ENCODE results near the gene KCTD16. TPM values are rescaled to one million over a fixed set of nuclear protein-coding genes. Genes with fewer than 3 reads are reported as not detected.

The KCTD16 gene
- total RNA-seq, 4 donors from 2014 or later = under 0.01 to 1.7 (median 0.18) TPM

- H3K4me1 ChIP-seq = no peaks in the 10 kb centered on the region
- H3K36me3 ChIP-seq = no peaks in the 10 kb centered on the region
- no peaks in the 10 kb centered on the region for H3K9me3 ChIP-seq
- DNase-seq = no peak
- H3K4me3 ChIP-seq = no peak overlapping the region
- no peak overlapping the region for H3K27ac ChIP-seq
- TF ChIP-seq CTCF (IDR thresholded peaks at IDR 0.05) (no peak), POLR2A (IDR thresholded peaks at IDR 0.05) (no peak)
- no peaks in the 10 kb centered on the region for H3K27me3 ChIP-seq
Observed at GRCh38 chr5:144395704-144396103, 225.0 kb downstream of the KCTD16 start.

- no peak overlapping the region for H3K27ac ChIP-seq
- no peak for DNase-seq
- no peaks in the 10 kb centered on the region for H3K27me3 ChIP-seq
Observed at GRCh38 chr5:144403058-144403457, 232.4 kb downstream of the KCTD16 start.

GRCh38 chr5:144403817-144404420 is 233.2 kb downstream of the KCTD16 start:
- no peak overlapping the region for H3K4me3 ChIP-seq
- no peak for DNase-seq
- H3K27me3 ChIP-seq = no peaks in the 10 kb centered on the region
- no peaks in the 10 kb centered on the region for H3K4me1 ChIP-seq
- no peak for TF ChIP-seq CTCF (IDR thresholded peaks at IDR 0.05)
- TF ChIP-seq POLR2A (IDR thresholded peaks at IDR 0.05) = no peak
- no peaks in the 10 kb centered on the region for H3K36me3 ChIP-seq
- no peak overlapping the region for H3K27ac ChIP-seq
- H3K9me3 ChIP-seq = no peaks in the 10 kb centered on the region

More at GRCh38 chr5:144403058-144403457, 232.4 kb downstream of the KCTD16 start:
- no peak overlapping the region for H3K4me3 ChIP-seq
- TF ChIP-seq CTCF (IDR thresholded peaks at IDR 0.05) = no peak
- no peak for TF ChIP-seq POLR2A (IDR thresholded peaks at IDR 0.05)
- no peaks in the 10 kb centered on the region for H3K36me3 ChIP-seq
- H3K4me1 ChIP-seq = no peaks in the 10 kb centered on the region
- H3K9me3 ChIP-seq = no peaks in the 10 kb centered on the region

GRCh38 chr5:144404672-144405071 is 234.0 kb downstream of the KCTD16 start:
- no peak overlapping the region for H3K27ac ChIP-seq
- H3K4me1 ChIP-seq = no peaks in the 10 kb centered on the region
- H3K36me3 ChIP-seq = no peaks in the 10 kb centered on the region
- no peaks in the 10 kb centered on the region for H3K27me3 ChIP-seq
- no peak for DNase-seq
- no peaks in the 10 kb centered on the region for H3K9me3 ChIP-seq
- H3K4me3 ChIP-seq = no peak overlapping the region
- TF ChIP-seq CTCF (IDR thresholded peaks at IDR 0.05) (no peak), POLR2A (IDR thresholded peaks at IDR 0.05) (no peak)

- H3K9me3 ChIP-seq = no peaks in the 10 kb centered on the region
- no peaks in the 10 kb centered on the region for H3K27me3 ChIP-seq
- TF ChIP-seq POLR2A (IDR thresholded peaks at IDR 0.05) = no peak
- no peak for TF ChIP-seq CTCF (IDR thresholded peaks at IDR 0.05)
- H3K27ac ChIP-seq = no peak overlapping the region
- no peaks in the 10 kb centered on the region for H3K36me3 ChIP-seq
- H3K4me1 ChIP-seq = no peaks in the 10 kb centered on the region
- no peak overlapping the region for H3K4me3 ChIP-seq
- DNase-seq = no peak
Observed at GRCh38 chr5:144405991-144406390, 235.3 kb downstream of the KCTD16 start.

- Histone ChIP-seq H3K36me3 (no peaks in the 10 kb centered on the region), H3K27me3 (no peaks in the 10 kb centered on the region), H3K9me3 (no peaks in the 10 kb centered on the region), H3K27ac (no peak overlapping the region), H3K4me3 (no peak overlapping the region), H3K4me1 (no peaks in the 10 kb centered on the region)
- TF ChIP-seq CTCF (IDR thresholded peaks at IDR 0.05) (no peak), POLR2A (IDR thresholded peaks at IDR 0.05) (no peak)
- DNase-seq = no peak
Observed at GRCh38 chr5:144406442-144406841, 235.8 kb downstream of the KCTD16 start.

Data from Peyer's patch (tissue), 4 donors.